Middle frontal gyrus (tissue), 1 donor: ENCODE data around the gene TMPRSS7.

Experiments
- DNase-seq: peaks from one replicate; pipeline ENCODE4 v3.0.0-alpha.2; 2015; ENCODE audit warnings: low spot score; ENCODE audit errors: extremely low spot score

TMPRSS7 gene

DNA sequence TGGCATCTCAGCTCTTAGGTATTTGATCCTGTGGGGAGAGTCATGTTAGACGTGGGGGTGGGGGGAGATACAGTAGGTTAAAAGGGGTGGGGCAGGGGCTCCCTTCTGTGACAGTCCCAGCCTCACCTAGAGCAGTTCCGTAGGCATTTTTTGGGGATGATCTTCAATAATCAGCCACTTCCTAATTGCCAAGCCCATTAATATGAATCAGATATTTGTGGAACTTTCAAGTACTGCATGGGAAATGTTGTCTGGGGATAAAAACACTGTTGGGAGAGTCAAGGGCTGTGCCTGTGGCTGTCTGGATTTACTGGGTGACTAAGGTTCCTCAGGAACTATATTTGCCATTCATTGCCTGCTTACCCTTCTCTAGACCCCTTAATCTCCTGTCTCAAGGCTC, 61.2 kb downstream of the TMPRSS7 start:
- DNase-seq, result no peak

DNA sequence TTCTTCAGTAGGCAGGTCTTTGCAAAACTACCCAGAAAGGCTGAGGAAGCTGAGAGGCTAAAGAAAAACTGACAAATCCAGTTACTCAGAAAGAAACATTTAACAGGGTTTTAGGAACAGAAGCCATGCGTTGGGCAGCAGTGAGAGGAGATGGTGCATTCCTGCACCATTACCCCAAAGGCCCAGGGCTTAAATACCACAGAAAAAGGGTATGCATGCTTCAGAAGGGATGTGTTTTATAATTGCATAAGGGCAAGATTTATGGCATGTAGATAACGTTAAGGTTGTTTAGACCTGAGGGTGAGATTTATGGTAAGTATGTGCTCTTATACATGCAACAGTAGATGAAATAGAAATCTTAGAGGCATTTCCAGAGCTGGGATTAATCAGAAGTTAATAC, 61.6 kb downstream of the TMPRSS7 start:
- no peak for DNase-seq

DNA sequence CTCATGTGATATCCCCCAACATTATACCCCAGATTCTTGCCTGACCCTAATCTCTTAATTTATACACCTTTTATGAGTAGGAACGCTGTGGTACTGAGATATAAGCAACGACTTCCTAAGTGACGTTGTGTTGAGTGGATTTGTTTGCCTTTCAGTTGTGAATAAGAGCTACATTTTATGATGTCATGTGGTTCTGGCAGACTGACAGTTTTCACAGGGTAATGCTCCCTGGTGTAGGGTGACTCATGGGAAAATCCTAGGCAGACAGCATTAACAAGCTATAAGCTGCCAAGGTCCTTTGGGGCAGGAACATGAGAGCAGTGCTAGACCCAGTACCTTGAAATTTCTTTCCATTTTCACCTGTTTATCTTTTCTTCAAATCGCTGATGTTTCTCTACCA, 62.8 kb downstream of the TMPRSS7 start:
- DNase-seq, result no peak

DNA sequence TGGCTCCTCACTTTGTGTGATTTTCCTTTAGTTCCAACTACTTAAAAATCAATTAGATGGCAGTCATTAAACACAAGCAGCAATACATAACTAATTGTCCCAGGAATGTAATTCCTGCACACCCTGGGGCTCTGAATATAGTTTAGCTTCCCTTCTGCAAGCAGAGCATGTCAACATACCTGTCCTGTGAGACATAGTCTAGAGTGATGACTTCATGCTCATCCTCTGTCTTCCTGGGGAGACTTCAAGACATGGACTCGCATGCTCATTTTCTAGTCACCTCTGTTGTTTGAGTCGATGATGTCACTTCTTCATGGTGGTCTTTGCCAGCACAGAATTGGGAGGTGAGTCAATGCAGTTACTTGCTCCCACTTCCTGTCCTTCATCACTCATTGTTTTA, 67.4 kb downstream of the TMPRSS7 start:
- no peak for DNase-seq

DNA sequence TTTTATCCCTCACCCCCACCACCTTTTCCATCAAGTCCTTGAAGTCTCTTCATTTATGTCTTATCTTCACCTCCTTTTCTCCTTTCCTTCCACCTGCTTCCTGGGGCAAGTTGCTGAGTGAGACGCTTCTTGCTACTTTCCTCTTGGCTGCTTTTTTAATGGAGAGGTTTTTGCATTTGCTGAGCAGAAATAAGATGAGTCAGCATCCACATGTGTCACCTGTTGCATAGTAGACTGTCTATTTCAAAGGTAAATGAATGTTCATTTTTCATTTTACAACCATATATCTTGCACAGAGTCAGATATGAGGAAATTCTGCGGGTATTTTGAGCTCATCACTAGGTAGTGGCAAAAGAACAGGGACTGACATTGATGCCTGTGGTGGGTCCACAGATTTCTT, 70.2 kb downstream of the TMPRSS7 start:
- DNase-seq, result no peak

DNA sequence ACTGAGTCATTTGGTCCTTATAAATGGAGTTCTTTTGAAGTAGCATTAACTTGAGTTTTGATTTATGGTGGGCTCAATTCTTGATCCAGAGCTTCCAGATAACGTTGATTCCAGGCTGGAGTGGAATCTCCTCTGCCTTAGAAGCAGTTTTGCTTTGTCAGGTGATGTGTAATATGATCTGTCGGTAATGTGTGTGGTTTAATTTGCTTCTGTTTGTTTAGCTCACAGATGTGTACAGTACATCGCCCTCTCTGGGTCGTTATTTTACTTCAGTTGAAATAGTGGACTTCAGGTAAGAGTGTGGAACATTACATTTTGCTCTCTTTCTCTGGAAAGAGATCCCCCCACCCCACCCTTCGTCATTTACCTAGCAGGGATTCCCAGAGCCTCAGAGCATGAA, 74.8 kb downstream of the TMPRSS7 start:
- DNase-seq, result no peak

DNA sequence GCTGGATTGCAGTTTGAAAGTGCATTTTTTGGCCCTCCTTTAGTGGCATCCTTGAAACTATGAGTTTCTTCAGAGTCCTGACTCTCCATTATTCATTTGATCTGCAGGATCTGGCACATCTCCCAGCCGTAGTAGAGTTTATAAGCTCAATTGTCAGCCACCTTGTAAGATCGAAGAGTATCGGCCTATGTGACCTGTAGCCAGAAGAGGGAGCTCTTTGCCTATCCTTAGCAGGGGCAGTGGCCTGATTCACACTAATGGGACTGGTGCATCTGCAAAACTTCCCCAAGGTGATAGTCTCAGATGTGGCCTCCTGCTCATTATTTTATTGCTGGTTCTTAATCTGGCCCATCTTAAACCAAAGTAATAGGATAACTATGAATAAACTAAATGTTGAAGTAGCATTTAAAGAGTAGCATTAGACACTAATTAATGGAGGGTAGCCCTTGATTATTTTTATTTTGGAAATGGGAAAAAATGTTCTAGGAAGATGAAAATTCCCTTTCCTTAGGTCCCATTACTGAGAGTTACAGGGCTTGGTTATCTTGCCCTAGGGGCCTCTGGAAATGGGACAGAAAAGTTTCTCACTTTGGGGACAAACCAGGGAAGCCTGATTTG, 77.4 kb downstream of the TMPRSS7 start:
- no peak for DNase-seq

DNA sequence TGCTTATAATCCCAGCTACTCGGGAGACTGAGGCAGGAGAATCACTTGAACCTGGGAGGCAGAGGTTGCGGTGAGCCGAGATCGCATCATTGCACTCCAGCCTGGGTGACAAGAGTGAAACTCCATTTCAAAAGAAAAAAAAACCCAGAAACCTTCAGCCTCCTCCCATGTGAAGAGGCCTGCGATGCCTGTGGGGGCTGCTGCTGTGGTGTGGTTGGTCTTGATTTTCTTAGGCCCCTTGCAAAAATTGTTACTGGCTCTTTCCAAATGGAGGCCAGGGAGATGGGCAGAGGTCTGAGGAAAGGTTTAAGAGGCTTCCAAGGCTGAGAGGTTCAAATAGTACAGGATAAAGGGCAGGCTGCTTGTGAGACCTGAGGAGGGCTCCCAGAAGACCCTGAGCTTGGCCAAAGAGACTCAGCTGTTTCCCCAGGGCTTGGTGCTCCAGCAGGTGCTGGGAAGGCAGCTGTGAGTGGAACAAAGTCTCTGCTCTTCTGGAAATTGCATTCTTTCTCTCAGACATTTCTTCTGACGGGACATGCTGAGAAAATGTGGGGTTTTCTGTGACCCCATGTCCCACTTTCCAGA, 80.1 kb downstream of the TMPRSS7 start:
- no peak for DNase-seq

DNA sequence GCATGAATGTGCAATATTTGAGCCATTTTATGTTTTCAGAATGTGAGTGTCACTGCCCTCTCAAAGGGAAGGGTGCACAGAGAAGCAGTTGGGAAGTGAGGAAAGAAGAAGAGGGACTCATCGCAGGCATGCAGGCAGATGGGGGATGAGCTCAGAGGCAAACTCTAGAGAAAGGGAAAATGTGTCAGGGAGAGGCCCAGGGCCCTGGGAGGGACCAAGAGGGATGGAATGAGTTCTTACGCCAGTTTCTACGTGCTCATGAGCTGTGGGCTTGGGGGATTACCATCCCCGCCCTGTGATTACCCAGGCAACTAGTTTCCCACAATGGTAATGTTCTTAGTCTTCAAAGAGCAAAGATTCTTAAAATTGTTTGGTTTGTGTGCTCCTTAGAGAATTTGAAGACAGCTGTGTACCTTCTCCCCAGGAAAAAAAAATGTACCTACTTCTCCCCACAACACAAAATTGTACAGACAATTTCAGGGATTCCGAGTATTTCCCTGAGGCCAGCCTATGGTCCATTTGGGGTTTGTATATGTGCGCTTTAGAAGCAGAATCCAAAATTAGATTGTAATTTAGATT, 80.7 kb downstream of the TMPRSS7 start:
- DNase-seq, result no peak

DNA sequence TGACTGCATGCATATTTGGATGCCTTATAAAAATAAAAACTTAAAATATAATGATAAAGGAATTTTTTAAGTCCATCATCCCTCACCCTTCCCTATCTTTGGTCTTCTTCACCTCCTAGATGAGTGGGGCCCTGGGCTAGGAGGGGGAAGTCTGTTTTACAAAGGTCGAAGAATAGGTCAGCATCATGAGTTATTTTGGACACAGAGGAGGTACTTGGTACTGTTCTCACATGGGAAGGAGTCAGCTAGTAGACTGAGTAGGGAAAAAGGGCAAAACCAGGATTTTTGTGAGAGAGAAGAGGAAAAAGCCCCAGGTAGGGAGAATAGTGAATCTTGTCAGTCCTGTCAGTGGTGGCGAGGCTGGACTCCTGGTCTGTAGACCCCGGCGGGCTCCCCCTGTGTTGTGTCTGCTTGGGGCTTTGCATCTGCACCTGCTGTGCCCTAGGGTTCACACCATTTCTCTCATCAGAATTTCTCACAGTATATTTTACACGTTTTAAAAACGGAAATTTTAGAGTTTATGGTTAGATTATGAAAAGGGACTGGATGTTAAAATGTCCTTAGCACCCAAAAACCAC, 81.4 kb downstream of the TMPRSS7 start:
- DNase-seq, result no peak

DNA sequence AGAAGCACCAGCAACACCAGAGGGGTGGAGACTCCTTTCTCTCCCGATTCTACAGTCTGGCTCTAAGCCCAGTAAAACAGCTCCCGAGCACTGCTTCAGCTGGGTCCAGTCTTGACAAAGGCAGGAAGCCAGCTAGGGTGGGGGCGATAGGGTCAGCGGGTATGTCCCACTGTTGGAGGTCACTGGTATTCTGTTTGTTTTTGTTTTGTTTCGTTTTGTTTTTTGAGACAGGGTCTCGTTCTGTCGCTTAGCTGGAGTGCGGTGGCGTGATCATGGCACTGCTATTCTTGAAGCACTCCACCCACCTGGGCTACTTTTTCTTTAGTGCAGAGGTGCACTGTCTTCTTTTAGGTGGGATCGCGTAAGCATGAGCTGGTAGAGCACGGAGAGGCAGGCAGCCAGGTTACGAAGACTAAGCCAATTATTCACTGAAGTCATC, 82.2 kb downstream of the TMPRSS7 start:
- no peak for DNase-seq

DNA sequence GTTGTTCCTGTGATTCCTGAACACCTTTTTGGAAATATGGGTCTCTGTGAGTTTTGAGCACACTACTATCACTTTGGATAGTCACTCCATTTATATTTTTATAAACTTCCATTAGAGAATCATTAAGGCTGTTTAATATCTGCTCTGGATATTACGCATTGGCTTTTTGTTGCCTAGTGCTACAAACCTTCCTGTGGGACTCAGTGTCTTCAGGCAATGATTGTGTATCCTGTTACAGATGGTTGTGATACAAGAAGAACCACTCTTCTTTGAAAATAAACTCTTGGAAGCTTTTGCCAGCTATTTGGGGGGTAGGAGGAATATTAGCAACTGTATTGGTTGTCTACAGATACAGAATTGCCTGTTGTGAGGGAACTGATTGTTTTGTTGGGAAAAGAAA, 82.9 kb downstream of the TMPRSS7 start:
- no peak for DNase-seq

DNA sequence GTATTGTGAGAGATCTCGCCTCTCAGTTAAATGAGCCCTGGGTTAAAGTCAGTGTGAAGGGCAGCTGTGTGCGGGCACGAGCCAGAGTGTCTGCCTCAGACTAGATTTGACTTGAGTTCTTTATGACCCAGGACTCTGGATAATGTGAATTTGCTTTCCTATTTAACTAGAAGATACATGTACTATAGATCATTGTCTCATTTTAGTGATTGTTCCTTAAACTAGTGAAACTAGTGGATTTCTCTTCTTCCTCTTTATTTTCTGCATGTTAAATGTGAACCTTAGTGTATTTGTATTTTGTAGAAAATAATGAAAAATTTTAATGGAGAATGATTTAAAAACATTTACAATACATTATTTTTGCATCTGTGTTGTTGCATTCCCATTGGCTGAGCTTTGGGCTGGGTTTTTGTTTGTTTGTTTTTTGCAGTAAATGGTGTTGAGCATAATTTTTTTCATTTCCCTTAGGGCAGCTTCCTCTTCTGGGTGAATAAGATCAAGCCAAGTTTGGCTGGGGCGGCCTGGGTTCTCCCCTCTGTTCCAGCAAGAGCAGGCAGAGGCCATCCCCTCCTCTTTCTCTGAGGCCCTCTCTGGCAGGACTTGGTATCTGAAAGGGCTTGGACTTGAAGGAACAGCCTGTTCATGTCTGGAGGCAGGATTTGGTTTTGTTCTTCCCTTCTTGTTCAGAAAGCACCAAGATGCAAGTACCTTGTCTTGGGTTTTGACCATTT, 83.5 kb downstream of the TMPRSS7 start:
- no peak for DNase-seq

DNA sequence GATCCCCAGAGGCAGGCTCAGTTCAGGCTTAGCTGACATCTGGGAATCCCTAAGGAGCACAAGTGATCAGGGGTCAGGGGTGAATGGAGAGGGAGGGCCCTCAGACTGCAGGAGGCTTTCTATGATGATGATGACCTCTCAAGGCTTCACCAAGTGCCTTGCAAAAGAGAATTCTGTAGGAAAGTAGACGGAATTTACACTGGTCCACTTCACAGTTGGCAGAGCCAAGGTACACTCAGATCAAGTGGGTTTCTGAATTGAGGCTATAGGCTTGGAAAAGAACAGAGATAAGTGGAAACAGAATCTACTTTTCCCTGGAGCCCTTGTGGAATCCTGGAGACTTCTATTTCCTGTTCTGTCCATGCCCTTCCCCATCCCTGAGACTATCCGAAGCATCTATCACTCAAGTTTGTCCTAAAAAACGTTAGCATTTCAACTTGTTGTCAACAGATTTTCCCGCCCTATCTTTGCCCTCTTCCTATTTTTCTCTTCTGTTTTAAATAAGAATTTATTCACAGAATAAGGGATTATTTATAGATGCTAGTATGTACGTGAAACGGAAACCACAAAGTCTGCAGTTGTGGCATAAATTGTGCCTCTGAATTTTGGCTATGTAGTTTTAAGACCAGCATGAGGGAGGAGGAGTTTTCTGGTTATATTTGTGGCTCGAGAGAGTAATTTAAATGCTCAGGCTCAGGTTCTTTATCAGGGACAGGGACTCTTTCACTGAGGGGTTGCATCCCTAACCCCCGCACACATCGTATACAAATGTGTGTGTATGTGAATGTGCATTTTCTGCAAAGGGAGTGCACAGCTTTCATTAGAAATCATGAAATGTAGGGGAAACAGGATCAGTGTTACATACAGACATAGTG, 85.7 kb downstream of the TMPRSS7 start:
- no peak for DNase-seq

DNA sequence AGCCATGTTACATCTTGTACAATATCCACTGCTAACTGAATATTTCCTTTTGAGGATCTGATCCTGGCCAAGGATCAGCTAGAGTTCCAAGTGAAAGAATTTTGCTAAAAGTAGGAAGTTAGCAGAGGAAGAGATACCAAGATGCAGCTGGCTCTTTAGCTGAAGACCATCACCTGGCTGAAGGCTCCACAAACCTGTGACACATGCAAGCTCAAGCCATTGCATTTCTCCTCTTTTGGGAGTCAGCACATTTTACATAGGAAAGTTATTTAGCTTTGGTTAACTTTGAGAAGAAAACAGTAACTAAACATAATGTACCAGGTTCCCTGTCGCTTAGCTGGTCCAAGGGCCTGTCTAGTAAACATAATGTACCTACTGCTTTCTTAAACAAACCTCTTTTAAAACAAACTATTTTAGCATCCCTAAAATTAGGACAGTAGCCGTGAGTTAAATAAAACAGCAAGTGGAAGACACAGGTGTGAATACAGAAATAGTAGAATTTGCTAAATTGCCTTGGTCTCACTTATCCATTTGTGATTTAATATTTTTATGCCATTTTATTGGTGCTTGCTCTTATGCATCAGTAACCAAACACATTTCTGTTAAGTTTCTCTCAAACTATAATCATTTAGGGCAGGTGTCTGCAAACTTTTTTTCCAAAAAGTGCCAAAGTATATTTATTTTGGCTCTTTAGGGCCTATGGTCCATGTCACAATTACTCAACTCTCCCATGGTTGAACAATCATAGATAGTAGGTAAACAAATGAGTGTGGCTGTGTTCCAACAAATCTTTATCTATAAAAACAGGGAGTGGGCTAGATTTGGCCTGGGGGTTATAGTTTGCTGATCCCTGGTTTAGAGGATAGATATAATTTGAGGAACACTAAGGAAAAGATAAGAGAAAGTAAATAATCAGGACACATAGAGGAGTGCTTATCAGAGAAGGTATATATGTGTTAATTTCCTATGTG, 87.3 kb downstream of the TMPRSS7 start:
- no peak for DNase-seq

DNA sequence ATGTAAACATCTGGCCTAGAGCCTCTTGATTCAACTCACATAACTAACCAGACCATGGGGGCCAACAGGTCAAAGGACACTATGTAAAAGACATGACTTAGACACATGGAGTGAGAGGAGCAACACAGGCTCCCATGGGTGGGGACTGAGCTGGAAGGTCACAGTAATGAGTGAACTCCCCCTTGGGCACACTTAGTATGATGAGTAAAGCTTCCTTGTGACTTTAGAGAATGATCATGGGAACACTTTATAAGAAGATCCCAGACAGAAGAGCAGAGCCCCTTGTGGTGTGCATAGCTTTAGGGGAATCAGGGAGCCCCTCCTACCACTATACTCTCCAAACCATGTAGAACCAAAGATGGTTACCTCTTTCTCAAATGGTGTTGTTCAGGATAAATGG, 88.3 kb downstream of the TMPRSS7 start:
- no peak for DNase-seq

DNA sequence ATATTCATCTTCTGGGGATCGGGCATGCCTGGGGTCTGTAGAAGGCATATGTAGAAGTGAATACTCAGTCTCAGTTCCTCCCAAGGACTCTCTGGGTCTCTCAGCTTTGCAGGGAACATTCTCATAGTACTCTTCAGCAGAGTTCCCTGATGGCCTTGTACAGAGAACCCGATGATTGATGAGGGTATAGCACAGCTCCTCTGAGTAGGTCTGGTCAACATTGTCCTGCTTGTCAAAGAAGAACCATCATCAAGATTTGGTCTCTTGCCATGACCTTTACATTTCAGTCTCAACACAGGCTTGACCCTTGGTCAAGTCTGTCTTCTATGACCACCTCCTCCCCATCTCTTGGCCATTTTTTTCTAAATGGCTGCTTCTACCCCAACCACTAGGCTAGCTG, 89.0 kb downstream of the TMPRSS7 start:
- DNase-seq, result no peak

DNA sequence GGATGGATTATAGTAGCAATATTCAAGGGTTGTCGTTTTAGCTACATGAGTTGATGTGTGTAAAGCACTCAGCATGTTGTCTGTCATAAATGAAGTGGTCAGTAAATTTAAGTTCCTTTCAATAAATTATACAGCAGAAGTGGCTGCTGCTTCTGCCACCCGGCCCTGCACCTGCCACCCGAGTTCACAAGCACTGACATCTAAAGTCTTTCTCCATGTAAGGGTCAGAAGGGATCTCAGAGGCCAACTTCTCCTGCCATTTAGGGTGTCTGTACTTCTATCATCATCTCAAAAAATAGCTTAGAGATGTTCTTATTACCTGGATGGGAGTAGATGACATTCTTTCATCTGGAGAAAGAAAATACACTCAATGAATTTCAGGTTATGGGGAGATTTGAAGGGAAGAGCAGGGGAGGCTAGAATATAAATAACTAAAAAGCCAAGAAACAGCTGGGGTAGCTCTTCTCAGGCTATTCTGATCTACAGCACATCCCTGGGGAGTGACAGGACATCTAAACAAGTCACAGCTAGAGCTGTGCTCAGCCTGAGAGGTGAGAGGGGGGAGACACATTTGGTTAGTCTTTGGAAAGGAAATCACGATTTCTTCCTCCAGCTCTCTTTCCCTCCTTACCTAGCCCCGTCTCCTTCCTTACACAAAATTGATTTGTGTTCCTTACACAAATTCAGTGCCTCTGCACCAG, 90.5 kb downstream of the TMPRSS7 start:
- DNase-seq, result no peak

DNA sequence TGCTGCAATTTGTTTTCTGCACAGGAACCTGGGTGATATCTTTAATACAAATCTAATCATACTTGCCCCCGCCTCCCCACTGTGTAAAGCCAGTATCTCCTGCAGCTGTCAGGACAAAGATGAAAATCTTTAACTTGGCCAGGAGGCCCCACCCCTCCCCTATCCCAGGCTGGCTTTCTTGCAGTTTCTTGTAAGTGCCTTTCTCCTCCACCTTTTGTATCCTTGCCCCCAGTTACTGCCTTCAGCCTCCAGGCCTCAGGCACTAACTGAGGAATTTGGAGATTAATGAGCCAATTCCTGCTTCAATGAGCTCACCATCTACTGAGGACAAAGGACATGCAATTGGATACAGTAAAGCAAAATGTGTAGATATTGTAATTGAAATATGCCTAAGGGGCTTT, 92.0 kb downstream of the TMPRSS7 start:
- DNase-seq, result no peak
